HCT116 (cell line): ENCODE measurements around the gene CIBAR2. TPM values are rescaled to one million over a fixed set of nuclear protein-coding genes. Genes with fewer than 3 reads are reported as not detected.

Source experiments
- ATAC-seq: fragments of 200-7000 bp; cut with Tn5 transposase; 2 replicates; pipeline ENCODE4 v1.9.1; 2020; ENCODE audit warnings: mild to moderate bottlenecking, moderate library complexity
- BruUV-seq: library from RNA; stranded (reverse); fragments of 400-500 nt; replicated peaks from 2 replicates; lab custom pipeline; 2021; lab: Mats Ljungman, UMichigan
- CTCF ChIA-PET: fragments of 300-600 bp; sonication (Branson Sonifier 250); formaldehyde crosslinking; loops from one replicate; lab custom pipeline; 2021; ENCODE audit warnings: antibody characterized with exemption; lab: Charles Lee
- POLR2A ChIA-PET: fragments of 300-600, 350-600 bp; sonication (Branson Sonifier 250); formaldehyde crosslinking; loops from one replicate; lab custom pipeline; 2021; ENCODE audit warnings: antibody characterized with exemption; lab: Charles Lee
- RAD21 ChIA-PET, 2 experiments: fragments of 300-600 bp; sonication (Branson Sonifier 250); formaldehyde crosslinking; loops; one replicate each; lab custom pipeline; 2023; ENCODE audit warnings: low total read pairs in 2 of 2; ENCODE audit not compliant: uncharacterized antibody in 2 of 2, unreplicated experiment in 2 of 2, low non-redundant PET in 1 of 2; lab: Charles Lee
- DNase-seq: peaks from one replicate; pipeline ENCODE4 v3.0.0-alpha.2; 2010; ENCODE audit warnings: low read depth, low spot score
- H2AFZ ChIP-seq: fragments of 200-600 bp; shearing (Covaris generic), sonication (generic); 2 replicates; pipeline ENCODE4 v1.6.1; 2017; ENCODE audit warnings: low read depth, mixed run types, mixed read lengths, antibody characterized with exemption, low read length; ENCODE audit not compliant: poor library complexity, severe bottlenecking
- H3K27ac ChIP-seq: 2 replicates; pipeline ENCODE4 v1.5.1; 2012; ENCODE audit warnings: low read depth, low read length
- H3K27me3 ChIP-seq: fragments of 200-600 bp; sonication (generic); 2 replicates; pipeline ENCODE4 v1.6.1; 2016; ENCODE audit warnings: mixed run types, low read length, mixed read lengths; ENCODE audit not compliant: insufficient read depth
- H3K36me3 ChIP-seq, 2 experiments: fragments of 200-500 bp in 1 of 2; fragments of 200-600 bp in 1 of 2; sonication (Bioruptor generic) in 1 of 2; sonication (generic) in 1 of 2; 2 replicates each; pipeline versions ENCODE4 v1.5.1 to v1.6.1; 2014 to 2016; ENCODE audit warnings: low read length in 2 of 2, inconsistent platforms in 1 of 2, mixed read lengths in 1 of 2, mixed run types in 1 of 2; ENCODE audit not compliant: insufficient read depth in 2 of 2, control insufficient read depth in 1 of 2
- H3K4me1 ChIP-seq, 2 experiments: fragments of 200-600 bp in 1 of 2; sonication (generic) in 1 of 2; 2 replicates each; pipeline versions ENCODE4 v1.5.1 to v1.6.1; 2012 to 2017; ENCODE audit warnings: low read length in 2 of 2, inconsistent platforms in 1 of 2, mild to moderate bottlenecking in 1 of 2, mixed read lengths in 1 of 2, mixed run types in 1 of 2, moderate library complexity in 1 of 2; ENCODE audit not compliant: insufficient read depth in 2 of 2, control insufficient read depth in 1 of 2
- H3K4me2 ChIP-seq: fragments of 200-600 bp; sonication (generic); 2 replicates; pipeline ENCODE4 v1.6.1; 2017; ENCODE audit warnings: mixed run types, low read length, mixed read lengths
- H3K4me3 ChIP-seq, 2 experiments: fragments of 200-600 bp in 1 of 2; sonication (generic) in 1 of 2; replicated peaks in 1 of 2; 2 replicates each; pipeline ENCODE4 v1.5.1; 2011 to 2016; ENCODE audit warnings: low read length in 2 of 2, control low read depth in 1 of 2, low read depth in 1 of 2, mild to moderate bottlenecking in 1 of 2, mixed read lengths in 1 of 2, mixed run types in 1 of 2
- H3K79me2 ChIP-seq: fragments of 200-600 bp; sonication (generic); 2 replicates; pipeline ENCODE4 v1.6.1; 2017; ENCODE audit warnings: mild to moderate bottlenecking, mixed run types, low read length, moderate library complexity, mixed read lengths; ENCODE audit not compliant: insufficient read depth
- H3K9ac ChIP-seq: fragments of 200-600 bp; sonication (generic); 2 replicates; pipeline ENCODE4 v1.6.1; 2016; ENCODE audit warnings: low read length, mixed read lengths
- H3K9me2 ChIP-seq: fragments of 200-600 bp; sonication (generic), shearing (Covaris generic); 2 replicates; pipeline ENCODE4 v1.6.1; 2017; ENCODE audit warnings: mixed run types, mild to moderate bottlenecking, moderate library complexity; ENCODE audit not compliant: insufficient read depth
- H3K9me3 ChIP-seq, 2 experiments: fragments of 200-500 bp in 1 of 2; fragments of 200-600 bp in 1 of 2; sonication (Bioruptor generic) in 1 of 2; sonication (generic) in 1 of 2; 2 replicates each; pipeline ENCODE4 v1.6.1; 2014 to 2017; ENCODE audit warnings: low read length in 2 of 2, mixed read lengths in 2 of 2, inconsistent platforms in 1 of 2, low read depth in 1 of 2, mild to moderate bottlenecking in 1 of 2, mixed run types in 1 of 2, moderate library complexity in 1 of 2; ENCODE audit not compliant: control insufficient read depth in 1 of 2, insufficient read depth in 1 of 2
- H4K20me1 ChIP-seq: fragments of 200-600 bp; sonication (generic), shearing (Covaris generic); 2 replicates; pipeline ENCODE4 v1.6.1; 2017; ENCODE audit warnings: mixed run types, mild to moderate bottlenecking, moderate library complexity; ENCODE audit not compliant: insufficient read depth
- ATF3 ChIP-seq: IDR thresholded peaks from 2 replicates; pipeline ENCODE4 v1.6.1; 2012
- FOSL1 ChIP-seq: IDR thresholded peaks from 2 replicates; pipeline ENCODE4 v1.6.1; 2012; ENCODE audit warnings: low read depth
- JUND ChIP-seq: IDR thresholded peaks from 2 replicates; pipeline ENCODE4 v1.6.1; 2012
- POLR2AphosphoS5 ChIP-seq: IDR thresholded peaks from 2 replicates; pipeline ENCODE4 v1.6.1; 2011; ENCODE audit warnings: mild to moderate bottlenecking, low read depth, low read length, moderate library complexity
- REST ChIP-seq: IDR thresholded peaks from 2 replicates; pipeline ENCODE4 v1.6.1; 2012; ENCODE audit warnings: low read depth
- SIN3A ChIP-seq: IDR thresholded peaks from 2 replicates; pipeline ENCODE4 v1.6.1; 2012; ENCODE audit warnings: low read depth
- SRF ChIP-seq: IDR thresholded peaks from 2 replicates; pipeline ENCODE4 v1.6.1; 2012; ENCODE audit warnings: low read depth
- TCF7L2 ChIP-seq: IDR thresholded peaks from 2 replicates; pipeline ENCODE4 v1.7.0; 2011; ENCODE audit warnings: borderline replicate concordance, inconsistent platforms; ENCODE audit not compliant: insufficient read depth, insufficient read length; ENCODE audit errors: extremely low read depth
- ZBTB33 ChIP-seq: IDR thresholded peaks from 2 replicates; pipeline ENCODE4 v1.6.1; 2011; ENCODE audit warnings: mild to moderate bottlenecking, low read length, moderate library complexity; ENCODE audit not compliant: insufficient replicate concordance; ENCODE audit errors: extremely low read depth
- intact Hi-C: fragments of 100-400 bp; cut with micrococcal nuclease; formaldehyde crosslinking; loops from 2 replicates; pipeline ENCODE4 v1.10.0; 2022
- total RNA-seq: library from RNA; stranded (reverse); gene quantifications from one replicate; pipeline ENCODE4 v1.2.1, GENCODE V29; 2021; ENCODE audit not compliant: unreplicated experiment

The CIBAR2 gene
- total RNA-seq, 1 experiment from 2014 or later, result 0.27 TPM

- ChIA-PET CTCF (no interaction called here), POLR2A (no interaction called here), RAD21 (no interaction called here)
- Histone ChIP-seq H3K79me2 (no peaks in the 10 kb centered on the region), H3K27me3 (no peaks in the 10 kb centered on the region), H3K36me3 (no peaks in the 10 kb centered on the region), H3K4me2 (no peak overlapping the region), H3K9me3 (no peaks in the 10 kb centered on the region), H3K9me2 (no peaks in the 10 kb centered on the region), H3K9ac (no peak overlapping the region), H3K4me1 (no peaks in the 10 kb centered on the region), H3K27ac (no peak overlapping the region), H4K20me1 (no peaks in the 10 kb centered on the region), H2AFZ (no peak overlapping the region), H3K4me3 (no peak overlapping the region)
- intact Hi-C loops, result no loop called here
- no peak for ATAC-seq
- no TSS peak for BruUV-seq
- TF ChIP-seq FOSL1 (no peak), ATF3 (no peak), POLR2AphosphoS5 (no peak), TCF7L2 (no peak), JUND (no peak), SIN3A (no peak), REST (no peak), ZBTB33 (no peak), SRF (no peak)
- DNase-seq, result no peak
Measured at GRCh38 chr16:85069171-85069570, 43.1 kb downstream of the CIBAR2 start.
